Measurements from ENCODE around the gene MADD.

DNA sequence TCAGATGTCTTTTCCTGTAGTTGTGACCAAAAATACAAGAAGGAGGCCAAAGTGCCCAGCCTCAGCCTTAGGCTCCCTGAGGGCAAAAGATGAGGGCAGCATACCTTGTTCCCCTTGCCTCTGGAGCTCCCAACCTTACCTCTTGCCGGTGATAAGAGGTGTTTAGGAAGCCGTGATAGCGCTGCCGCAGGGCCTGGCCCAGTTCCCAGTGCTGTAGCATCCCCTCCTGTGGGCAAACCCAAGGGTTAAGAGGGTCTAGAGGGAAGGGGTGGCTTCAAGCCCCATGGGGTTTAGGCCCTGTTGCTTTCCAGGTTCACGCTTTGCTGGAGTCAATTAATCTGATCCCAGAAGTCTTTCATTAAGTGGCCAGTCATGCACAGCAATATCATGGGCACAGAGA, 22.4 kb upstream of the MADD start:
- TF ChIP-seq EZH2 (IDR thresholded peaks at IDR 0.05; ENCODE audit: insufficient read depth, poor library complexity, severe bottlenecking): no peak
- no peak for TF ChIP-seq EZH2phosphoT487 (IDR thresholded peaks at IDR 0.05; ENCODE audit: insufficient read depth, low read depth)
